ENCODE data around the gene COBLL1.

The COBLL1 gene

GRCh38 chr2:164802095-164802707, 39.4 kb downstream of the COBLL1 start:
- TF ChIP-seq CTCF (conservative IDR thresholded peaks at IDR 0.05): no peak
- no peak for TF ChIP-seq ZFX (IDR thresholded peaks at IDR 0.05)
- no peak overlapping the region for H3K27ac ChIP-seq

GRCh38 chr2:164800572-164800971, 41.1 kb downstream of the COBLL1 start:
- no peak for TF ChIP-seq ZFX (IDR thresholded peaks at IDR 0.05)
- TF ChIP-seq CTCF (conservative IDR thresholded peaks at IDR 0.05): no peak
- no peak overlapping the region for H3K27ac ChIP-seq

- TF ChIP-seq CTCF (conservative IDR thresholded peaks at IDR 0.05) (no peak), ZFX (IDR thresholded peaks at IDR 0.05) (no peak)
- H3K27ac ChIP-seq: no peak overlapping the region
These were observed 44.0 kb downstream of the COBLL1 start for GRCh38 chr2:164797627-164798026.

GRCh38 chr2:164796999-164797398, 44.6 kb downstream of the COBLL1 start:
- no peak overlapping the region for H3K27ac ChIP-seq

GRCh38 chr2:164794432-164795231, 47.0 kb downstream of the COBLL1 start:
- TF ChIP-seq ZFX (IDR thresholded peaks at IDR 0.05) (no peak), CTCF (conservative IDR thresholded peaks at IDR 0.05) (no peak)
- no peak overlapping the region for H3K27ac ChIP-seq

More at GRCh38 chr2:164796999-164797398, 44.6 kb downstream of the COBLL1 start:
- TF ChIP-seq CTCF (conservative IDR thresholded peaks at IDR 0.05) (no peak), ZFX (IDR thresholded peaks at IDR 0.05) (no peak)

- TF ChIP-seq ZFX (IDR thresholded peaks at IDR 0.05) (no peak), CTCF (conservative IDR thresholded peaks at IDR 0.05) (no peak)
- no peak overlapping the region for H3K27ac ChIP-seq
These were observed 47.6 kb downstream of the COBLL1 start for GRCh38 chr2:164794016-164794415.

- H3K27ac ChIP-seq: no peak overlapping the region
These were observed 48.1 kb downstream of the COBLL1 start for GRCh38 chr2:164793529-164793928.

More at GRCh38 chr2:164793529-164793928, 48.1 kb downstream of the COBLL1 start:
- TF ChIP-seq ZFX (IDR thresholded peaks at IDR 0.05): no peak
- no peak for TF ChIP-seq CTCF (conservative IDR thresholded peaks at IDR 0.05)

Measured in C4-2B (cell line).